Astrocyte (in vitro differentiated cells and primary cell): ENCODE data around the gene ABO.

Experiments used
- CTCF ChIP-seq: IDR thresholded peaks from 2 replicates; pipeline ENCODE4 v1.5.1; 2011; ENCODE audit warnings: low read depth, mild to moderate bottlenecking, inconsistent platforms, low read length, moderate library complexity; ENCODE audit not compliant: insufficient read depth
- EZH2 ChIP-seq: IDR thresholded peaks from 2 replicates; pipeline ENCODE4 v1.6.1; 2012; ENCODE audit warnings: mild to moderate bottlenecking, low read length, inconsistent platforms; ENCODE audit not compliant: insufficient read depth

DNA sequence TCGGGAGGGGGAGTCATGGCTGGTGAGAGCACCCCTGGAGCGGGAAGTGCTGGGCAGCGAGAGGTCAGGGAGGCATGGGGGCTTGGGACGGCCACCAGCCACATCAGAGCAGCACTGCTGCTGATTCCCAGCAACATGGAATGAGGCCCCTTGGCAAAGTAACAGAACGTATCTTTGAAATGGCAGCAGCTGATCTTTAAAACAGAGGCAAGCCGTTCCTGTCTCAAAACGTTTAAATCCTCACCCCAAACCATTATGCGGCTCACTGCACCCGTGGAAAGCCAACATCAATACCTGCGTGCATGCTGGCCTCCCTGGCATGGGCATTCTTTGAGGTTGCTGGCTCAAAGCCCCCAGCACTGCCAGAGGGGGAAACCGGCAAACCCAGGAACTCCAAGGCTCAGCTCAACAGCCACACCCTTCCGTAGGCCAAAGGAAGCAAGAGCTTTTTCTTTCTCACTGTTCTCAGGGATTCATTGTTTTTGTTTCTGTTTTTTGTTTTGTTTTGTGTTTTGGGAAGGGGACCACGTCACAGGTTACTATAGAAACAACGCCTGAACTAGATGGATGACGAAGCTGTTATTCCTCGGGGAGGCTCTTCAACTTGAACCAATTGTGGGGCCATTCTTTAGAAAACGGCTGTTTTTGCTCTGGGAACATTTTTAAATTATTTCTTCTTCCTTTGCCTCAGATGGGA is 37.8 kb downstream of the ABO start:
- TF ChIP-seq CTCF (no peak), EZH2 (no peak)
